Measurements from ENCODE around the gene SMPX. TPM values are rescaled to one million over a fixed set of nuclear protein-coding genes. Genes with fewer than 3 reads are reported as not detected.

SMPX gene
- total RNA-seq, 1 donor from 2014 or later: not detected

GRCh38 chrX:21683941-21684340 lies 74.0 kb downstream of the SMPX start:
- Mint-ChIP-seq H3K27ac (no peak overlapping the region), H3K9me3 (no peaks in the 10 kb centered on the region), H3K36me3 (ENCODE audit: low read depth) (no peaks in the 10 kb centered on the region), H3K27me3 (peaks cover 5% of the 10 kb centered on the region), H3K4me1 (no peaks in the 10 kb centered on the region), H3K4me3 (no peak overlapping the region)
- CTCF ChIA-PET: no interaction called here
- TF ChIP-seq CTCF (IDR thresholded peaks at IDR 0.05): no peak
- ATAC-seq (ENCODE audit: low read depth): no peak
- intact Hi-C loops (cut with micrococcal nuclease): no loop called here
- POLR2A ChIA-PET: no interaction called here
- DNase-seq: no peak

GRCh38 chrX:21678048-21678612 lies 79.8 kb downstream of the SMPX start:
- peaks cover under 1% of the 10 kb centered on the region for H3K9me3 Mint-ChIP-seq
- H3K27me3 Mint-ChIP-seq: peaks cover 6% of the 10 kb centered on the region
- H3K27ac Mint-ChIP-seq: no peak overlapping the region
- no peaks in the 10 kb centered on the region for H3K36me3 Mint-ChIP-seq (ENCODE audit: low read depth)
- DNase-seq (no peak), ATAC-seq (ENCODE audit: low read depth) (no peak)
- intact Hi-C loops (cut with micrococcal nuclease): no loop called here
- ChIA-PET POLR2A (no interaction called here), CTCF (no interaction called here)
- H3K4me1 Mint-ChIP-seq: no peaks in the 10 kb centered on the region
- no peak for TF ChIP-seq CTCF (IDR thresholded peaks at IDR 0.05)
- H3K4me3 Mint-ChIP-seq: no peak overlapping the region

- ChIA-PET POLR2A (no interaction called here), CTCF (no interaction called here)
- H3K4me3 Mint-ChIP-seq: no peak overlapping the region
- TF ChIP-seq CTCF (IDR thresholded peaks at IDR 0.05): no peak
- peaks cover 9% of the 10 kb centered on the region for H3K27me3 Mint-ChIP-seq
- DNase-seq (no peak), ATAC-seq (ENCODE audit: low read depth) (no peak)
- H3K4me1 Mint-ChIP-seq: no peaks in the 10 kb centered on the region
- intact Hi-C loops (cut with micrococcal nuclease): no loop called here
- no peaks in the 10 kb centered on the region for H3K36me3 Mint-ChIP-seq (ENCODE audit: low read depth)
- H3K27ac Mint-ChIP-seq: no peak overlapping the region
- H3K9me3 Mint-ChIP-seq: peaks cover 3% of the 10 kb centered on the region
Observed at GRCh38 chrX:21675931-21676330, 82.0 kb downstream of the SMPX start.

GRCh38 chrX:21674430-21675186 lies 83.3 kb downstream of the SMPX start:
- Mint-ChIP-seq H3K27ac (no peak overlapping the region), H3K4me1 (no peaks in the 10 kb centered on the region), H3K4me3 (no peak overlapping the region), H3K9me3 (peaks cover 3% of the 10 kb centered on the region), H3K36me3 (ENCODE audit: low read depth) (no peaks in the 10 kb centered on the region), H3K27me3 (peaks cover 9% of the 10 kb centered on the region)
- TF ChIP-seq CTCF (IDR thresholded peaks at IDR 0.05): no peak
- intact Hi-C loops (cut with micrococcal nuclease): no loop called here
- DNase-seq: no peak
- no peak for ATAC-seq (ENCODE audit: low read depth)
- POLR2A ChIA-PET: no interaction called here
- CTCF ChIA-PET: no interaction called here

GRCh38 chrX:21666679-21667078 lies 91.2 kb downstream of the SMPX start:
- CTCF ChIA-PET: no interaction called here
- Mint-ChIP-seq H3K27ac (no peak overlapping the region), H3K4me1 (no peaks in the 10 kb centered on the region), H3K9me3 (no peaks in the 10 kb centered on the region), H3K36me3 (ENCODE audit: low read depth) (no peaks in the 10 kb centered on the region), H3K4me3 (no peak overlapping the region), H3K27me3 (peaks cover 7% of the 10 kb centered on the region)
- ATAC-seq (ENCODE audit: low read depth) (no peak), DNase-seq (no peak)
- POLR2A ChIA-PET: no interaction called here
- intact Hi-C loops (cut with micrococcal nuclease): no loop called here
- no peak for TF ChIP-seq CTCF (IDR thresholded peaks at IDR 0.05)
